ENCODE data around the gene PDIK1L. TPM values are rescaled to one million over a fixed set of nuclear protein-coding genes. Genes with fewer than 3 reads are reported as not detected.
"Not testable (repeated sequence)": the region's sequence is repeated elsewhere in the genome, so short reads cannot be mapped to it uniquely, and the experiment has no call there.

PDIK1L gene
- total RNA-seq, 4 donors from 2014 or later: 5.1 to 6.4 (median 5.7) TPM

GRCh38 chr1:26098602-26099001 lies 13.0 kb upstream of the PDIK1L start:
- H3K9me3 ChIP-seq: no peaks in the 10 kb centered on the region
- no peak overlapping the region for H3K4me3 ChIP-seq
- intact Hi-C loops (cut with DNase I): no loop called here
- H3K4me1 ChIP-seq: peaks cover 6 to 15% (median 10%) of the 10 kb centered on the region in 4 donors
- H3K36me3 ChIP-seq: no peaks in the 10 kb centered on the region
- no peak for DNase-seq (ENCODE audit: extremely low spot score)
- TF ChIP-seq POLR2AphosphoS5 (IDR thresholded peaks at IDR 0.05) (no peak), CTCF (IDR thresholded peaks at IDR 0.05) (no peak), EP300 (IDR thresholded peaks at IDR 0.05) (no peak), POLR2A (IDR thresholded peaks at IDR 0.05; ENCODE audit: low read depth) (no peak)
- WGBS: 95% methylated on average over 4 of the region's 4 CpGs
- peaks cover 0 to 21% (median 0%) of the 10 kb centered on the region in 4 donors for H3K27me3 ChIP-seq
- H3K27ac ChIP-seq (replicated peaks in 1 of 4): no peak overlapping the region

DNA sequence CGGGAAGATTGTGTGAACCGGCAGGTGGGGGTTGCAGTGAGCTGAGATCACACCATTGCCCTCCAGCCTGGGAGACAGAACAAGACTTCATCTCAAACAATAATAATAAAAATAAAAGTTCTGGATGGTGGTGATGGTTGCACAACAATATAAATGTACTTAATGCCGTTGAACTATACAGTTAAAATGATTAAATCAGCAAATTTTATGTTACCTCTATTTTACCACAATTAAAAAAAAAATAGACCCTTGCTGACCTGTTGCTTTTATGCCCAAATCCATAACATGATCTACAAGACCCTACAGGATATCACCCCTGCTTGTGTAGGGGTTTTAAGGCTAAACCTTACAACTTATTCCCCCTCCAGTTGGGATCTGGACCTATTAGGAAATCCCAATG lies 11.8 kb upstream of the PDIK1L start:
- intact Hi-C loops (cut with DNase I): no loop called here
- WGBS: 96% methylated on average over 3 of the region's 3 CpGs
- Histone ChIP-seq H3K9me3 (no peaks in the 10 kb centered on the region), H3K27me3 (peaks cover 0 to 11% (median 0%) of the 10 kb centered on the region in 4 donors), H3K27ac (replicated peaks in 1 of 4) (no peak overlapping the region), H3K4me3 (no peak overlapping the region), H3K4me1 (peaks cover under 1 to 7% (median 4%) of the 10 kb centered on the region in 4 donors), H3K36me3 (no peaks in the 10 kb centered on the region)
- DNase-seq (ENCODE audit: extremely low spot score): no peak
- TF ChIP-seq POLR2A (IDR thresholded peaks at IDR 0.05; ENCODE audit: low read depth): no peak
- TF ChIP-seq EP300 (IDR thresholded peaks at IDR 0.05): no peak
- TF ChIP-seq CTCF (IDR thresholded peaks at IDR 0.05): no peak
- no peak for TF ChIP-seq POLR2AphosphoS5 (IDR thresholded peaks at IDR 0.05)

DNA sequence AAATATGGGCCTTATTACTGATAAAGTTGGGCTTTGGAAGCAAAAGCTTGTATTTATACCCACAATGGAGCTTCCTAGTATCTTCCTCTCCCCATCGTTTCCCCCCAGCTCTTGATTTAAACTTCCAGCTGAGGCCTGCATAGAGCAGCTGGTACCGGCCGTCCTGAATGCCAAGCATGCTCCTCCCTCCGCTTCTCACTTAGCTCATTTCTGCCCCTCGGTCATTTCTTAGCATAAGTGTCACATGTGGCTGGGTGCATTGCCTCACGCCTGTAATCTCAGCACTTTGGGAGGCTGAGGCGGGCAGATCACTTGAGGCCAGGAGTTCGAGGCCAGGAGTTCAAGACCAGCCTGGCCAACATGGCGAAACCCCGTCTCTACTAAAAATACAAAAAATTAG lies 11.4 kb upstream of the PDIK1L start:
- H3K36me3 ChIP-seq; intact Hi-C loops (cut with DNase I); H3K9me3 ChIP-seq; H3K4me3 ChIP-seq; DNase-seq (ENCODE audit: extremely low spot score); H3K27ac ChIP-seq (replicated peaks in 1 of 4); H3K27me3 ChIP-seq; H3K4me1 ChIP-seq: not testable (repeated sequence)
- WGBS: 77% methylated on average over 10 of the region's 10 CpGs

DNA sequence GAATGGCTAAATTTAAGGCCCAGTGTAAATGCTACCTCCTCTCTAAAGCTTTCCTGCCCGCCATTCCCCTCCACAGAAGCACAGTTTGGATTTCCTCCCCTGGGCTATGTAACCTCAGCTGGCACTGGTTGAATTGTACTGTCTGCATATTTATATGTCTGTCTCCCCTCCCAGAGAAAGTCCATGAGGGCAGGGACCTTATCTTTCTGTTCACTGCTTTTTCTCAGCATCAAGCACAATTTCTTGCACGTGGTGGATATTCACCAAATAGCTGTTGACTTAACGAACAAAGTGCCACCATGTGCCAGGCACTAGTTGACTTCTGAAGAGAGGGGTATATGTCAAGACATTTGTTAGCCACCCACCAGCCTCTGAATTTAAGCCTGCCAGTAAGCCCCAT lies 9.5 kb upstream of the PDIK1L start:
- no peak for TF ChIP-seq EP300 (IDR thresholded peaks at IDR 0.05)
- TF ChIP-seq POLR2AphosphoS5 (IDR thresholded peaks at IDR 0.05): no peak
- TF ChIP-seq CTCF (IDR thresholded peaks at IDR 0.05): no peak
- TF ChIP-seq POLR2A (IDR thresholded peaks at IDR 0.05; ENCODE audit: low read depth): no peak
- peaks cover 0 to 5% (median 0%) of the 10 kb centered on the region in 4 donors for H3K27me3 ChIP-seq
- no peak overlapping the region for H3K4me3 ChIP-seq
- DNase-seq (ENCODE audit: extremely low spot score): no peak
- WGBS: 87% methylated on average over 3 of the region's 3 CpGs
- H3K9me3 ChIP-seq: no peaks in the 10 kb centered on the region
- H3K4me1 ChIP-seq: peaks cover 0 to 4% (median 0%) of the 10 kb centered on the region in 4 donors
- intact Hi-C loops (cut with DNase I): no loop called here
- H3K36me3 ChIP-seq: no peaks in the 10 kb centered on the region
- H3K27ac ChIP-seq (replicated peaks in 1 of 4): no peak overlapping the region

DNA sequence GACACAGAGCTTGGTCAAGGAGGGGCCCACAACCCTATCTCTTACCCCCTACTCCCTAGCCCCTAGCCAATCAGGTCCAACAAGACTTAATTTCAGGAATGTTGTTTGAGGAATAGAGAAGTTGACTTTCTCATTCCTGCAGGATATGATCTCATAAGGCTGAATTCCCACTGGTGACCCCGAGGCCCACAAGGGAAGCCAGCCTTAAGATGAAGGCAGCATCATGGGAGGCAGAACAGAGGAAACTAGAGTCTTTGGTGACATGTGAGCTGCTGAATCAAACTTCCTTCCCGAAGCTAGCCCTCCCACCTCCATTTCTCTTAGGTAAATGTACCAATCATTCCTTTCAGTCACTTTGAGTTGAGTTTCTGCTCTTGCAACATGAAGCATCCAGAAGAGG lies 9.1 kb upstream of the PDIK1L start:
- Histone ChIP-seq H3K36me3 (no peaks in the 10 kb centered on the region), H3K27ac (replicated peaks in 1 of 4) (no peak overlapping the region), H3K27me3 (peaks cover 0 to 5% (median 0%) of the 10 kb centered on the region in 4 donors), H3K4me3 (no peak overlapping the region), H3K9me3 (no peaks in the 10 kb centered on the region), H3K4me1 (peaks cover 0 to 4% (median 0%) of the 10 kb centered on the region in 4 donors)
- no peak for DNase-seq (ENCODE audit: extremely low spot score)
- WGBS: 68% methylated on average over 2 of the region's 2 CpGs
- intact Hi-C loops (cut with DNase I): no loop called here
- TF ChIP-seq CTCF (IDR thresholded peaks at IDR 0.05): no peak
- no peak for TF ChIP-seq POLR2A (IDR thresholded peaks at IDR 0.05; ENCODE audit: low read depth)
- no peak for TF ChIP-seq EP300 (IDR thresholded peaks at IDR 0.05)
- TF ChIP-seq POLR2AphosphoS5 (IDR thresholded peaks at IDR 0.05): no peak
